Measurements from ENCODE around the gene ANKLE1.

ANKLE1 gene

GRCh38 chr19:17236811-17237543, 44.7 kb upstream of the ANKLE1 start:
- DNase-seq (ENCODE audit: low read depth) = no peak
- no peak overlapping the region for H3K4me3 ChIP-seq (ENCODE audit: control insufficient read depth, low read depth, low read length)
- TF ChIP-seq CTCF (conservative IDR thresholded peaks at IDR 0.05; ENCODE audit: control insufficient read depth, insufficient read depth, low read depth, low read length) = no peak

GRCh38 chr19:17237747-17238706, 43.7 kb upstream of the ANKLE1 start:
- no peak for DNase-seq (ENCODE audit: low read depth)

GRCh38 chr19:17240062-17240752, 41.5 kb upstream of the ANKLE1 start:
- TF ChIP-seq CTCF (conservative IDR thresholded peaks at IDR 0.05; ENCODE audit: control insufficient read depth, insufficient read depth, low read depth, low read length) = no peak
- DNase-seq (ENCODE audit: low read depth) = no peak
- H3K4me3 ChIP-seq (ENCODE audit: control insufficient read depth, low read depth, low read length) = no peak overlapping the region

More at GRCh38 chr19:17237747-17238706, 43.7 kb upstream of the ANKLE1 start:
- no peak overlapping the region for H3K4me3 ChIP-seq (ENCODE audit: control insufficient read depth, low read depth, low read length)
- TF ChIP-seq CTCF (conservative IDR thresholded peaks at IDR 0.05; ENCODE audit: control insufficient read depth, insufficient read depth, low read depth, low read length) = no peak

GRCh38 chr19:17240826-17241399, 40.8 kb upstream of the ANKLE1 start:
- no peak for TF ChIP-seq CTCF (conservative IDR thresholded peaks at IDR 0.05; ENCODE audit: control insufficient read depth, insufficient read depth, low read depth, low read length)
- no peak for DNase-seq (ENCODE audit: low read depth)
- H3K4me3 ChIP-seq (ENCODE audit: control insufficient read depth, low read depth, low read length) = no peak overlapping the region

- no peak for DNase-seq (ENCODE audit: low read depth)
- H3K4me3 ChIP-seq (ENCODE audit: control insufficient read depth, low read depth, low read length) = no peak overlapping the region
- no peak for TF ChIP-seq CTCF (conservative IDR thresholded peaks at IDR 0.05; ENCODE audit: control insufficient read depth, insufficient read depth, low read depth, low read length)
These were observed 39.1 kb upstream of the ANKLE1 start for GRCh38 chr19:17242431-17243208.

Data from fibroblast of mammary gland (primary cell).